ENCODE results near the gene SOCS1.

The SOCS1 gene

DNA sequence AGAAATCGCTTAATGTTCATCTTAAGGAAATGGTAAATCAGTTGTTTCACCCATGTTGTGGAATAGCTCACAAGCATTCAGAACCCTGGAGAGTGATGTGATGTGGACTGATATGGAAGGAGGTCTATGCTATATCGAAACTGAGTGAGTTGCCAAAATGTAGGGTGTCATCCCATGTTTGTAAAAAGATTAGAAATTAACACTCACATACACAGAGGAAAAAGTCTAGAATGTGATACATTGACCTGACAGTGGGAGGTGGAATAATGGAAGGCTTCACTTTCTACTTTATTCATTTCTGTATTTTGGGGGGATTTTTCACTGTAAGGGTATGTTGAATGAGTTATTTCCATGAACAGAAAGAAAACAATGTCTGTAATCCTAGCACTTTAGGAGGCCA is 29.8 kb upstream of the SOCS1 start:
- Histone ChIP-seq H3K27me3 (no peaks in the 10 kb centered on the region), H3K9me3 (no peaks in the 10 kb centered on the region), H3K36me3 (no peaks in the 10 kb centered on the region), H3K4me3 (ENCODE audit: low read depth, low read length) (no peak overlapping the region), H3K4me1 (no peaks in the 10 kb centered on the region)
- DNase-seq = no peak
- TF ChIP-seq, protein P1, sequence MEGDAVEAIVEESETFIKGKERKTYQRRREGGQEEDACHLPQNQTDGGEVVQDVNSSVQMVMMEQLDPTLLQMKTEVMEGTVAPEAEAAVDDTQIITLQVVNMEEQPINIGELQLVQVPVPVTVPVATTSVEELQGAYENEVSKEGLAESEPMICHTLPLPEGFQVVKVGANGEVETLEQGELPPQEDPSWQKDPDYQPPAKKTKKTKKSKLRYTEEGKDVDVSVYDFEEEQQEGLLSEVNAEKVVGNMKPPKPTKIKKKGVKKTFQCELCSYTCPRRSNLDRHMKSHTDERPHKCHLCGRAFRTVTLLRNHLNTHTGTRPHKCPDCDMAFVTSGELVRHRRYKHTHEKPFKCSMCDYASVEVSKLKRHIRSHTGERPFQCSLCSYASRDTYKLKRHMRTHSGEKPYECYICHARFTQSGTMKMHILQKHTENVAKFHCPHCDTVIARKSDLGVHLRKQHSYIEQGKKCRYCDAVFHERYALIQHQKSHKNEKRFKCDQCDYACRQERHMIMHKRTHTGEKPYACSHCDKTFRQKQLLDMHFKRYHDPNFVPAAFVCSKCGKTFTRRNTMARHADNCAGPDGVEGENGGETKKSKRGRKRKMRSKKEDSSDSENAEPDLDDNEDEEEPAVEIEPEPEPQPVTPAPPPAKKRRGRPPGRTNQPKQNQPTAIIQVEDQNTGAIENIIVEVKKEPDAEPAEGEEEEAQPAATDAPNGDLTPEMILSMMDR (IDR thresholded peaks at IDR 0.05; ENCODE audit: low read depth, low read length) = no peak

DNA sequence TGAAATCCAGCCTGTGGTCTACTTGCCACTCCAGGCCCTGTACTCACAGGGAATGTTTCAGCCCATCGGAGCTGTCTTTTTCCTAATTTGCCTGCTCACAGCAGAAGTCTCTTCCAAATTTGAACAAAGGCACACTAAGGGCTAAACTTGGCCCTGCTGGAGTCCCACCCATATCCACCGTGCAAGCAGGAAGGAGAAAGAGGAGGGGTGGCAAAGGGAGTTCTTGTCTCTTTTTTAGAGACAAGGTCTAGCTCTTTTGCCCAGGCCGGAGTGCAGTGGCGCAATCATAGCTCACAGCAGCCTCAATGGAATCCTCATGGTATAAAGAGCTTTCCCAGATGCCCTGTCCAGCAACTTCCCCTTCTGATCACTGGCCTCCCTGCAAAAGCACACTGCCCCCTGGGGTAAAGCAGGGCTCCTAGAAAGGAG is 27.8 kb upstream of the SOCS1 start:
- TF ChIP-seq, protein P1 (IDR thresholded peaks at IDR 0.05; ENCODE audit: low read depth, low read length) = no peak
- H3K4me3 ChIP-seq (ENCODE audit: low read depth, low read length) = no peak overlapping the region
- H3K27me3 ChIP-seq = no peaks in the 10 kb centered on the region
- H3K36me3 ChIP-seq = no peaks in the 10 kb centered on the region
- no peaks in the 10 kb centered on the region for H3K4me1 ChIP-seq
- no peak for DNase-seq
- no peaks in the 10 kb centered on the region for H3K9me3 ChIP-seq

DNA sequence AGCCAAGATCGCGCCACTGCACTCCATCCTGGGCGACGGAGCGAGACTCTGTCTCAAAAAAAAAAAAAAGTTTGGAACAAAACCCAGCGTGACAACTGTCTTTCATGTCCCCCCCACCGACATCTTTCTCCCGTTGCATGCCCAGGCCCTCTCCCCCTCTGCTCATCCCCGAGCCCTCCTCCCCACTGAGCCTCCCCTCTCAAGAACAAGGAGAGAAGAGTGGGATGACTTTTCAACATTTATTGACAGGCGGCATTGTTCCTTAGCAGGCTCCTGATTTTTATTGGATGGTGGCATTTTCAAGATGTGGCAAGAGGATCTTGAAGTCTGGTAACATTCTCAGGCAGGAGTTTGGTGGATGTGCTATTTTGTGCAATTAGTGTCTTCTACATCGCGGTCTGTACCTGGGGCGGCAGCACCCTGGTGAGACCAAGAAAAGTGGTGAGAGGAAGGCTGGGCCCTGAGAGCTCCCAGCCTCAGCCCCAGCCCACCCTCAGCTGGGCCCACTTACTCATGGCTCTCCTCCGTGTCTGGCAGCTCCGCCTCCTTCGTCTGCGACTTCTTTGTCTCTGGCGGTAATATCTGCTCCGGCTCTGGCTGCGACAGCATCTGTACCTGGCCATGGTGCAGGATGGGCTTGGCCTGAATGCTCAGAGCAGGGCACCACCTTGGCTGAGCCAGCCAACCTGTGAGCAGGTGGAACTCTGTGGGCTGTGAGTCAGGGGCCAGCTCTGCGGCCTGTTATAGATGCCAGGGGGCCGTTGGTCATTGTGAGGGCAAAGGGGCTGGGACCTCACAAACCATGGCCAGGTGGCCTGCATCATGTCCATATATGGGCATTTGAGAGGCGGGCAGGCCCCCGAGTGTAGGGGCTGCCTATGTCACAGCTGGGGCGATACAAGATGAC is 24.9 kb upstream of the SOCS1 start, which contains the start of gene PRM1:
Gene PRM1 (minus strand): TSS at position 715 of the 907 bp plus-strand sequence. CDS start 92 bp downstream, at position 623.
- H3K4me1 ChIP-seq = no peaks in the 10 kb centered on the region
- H3K27me3 ChIP-seq = no peaks in the 10 kb centered on the region
- no peaks in the 10 kb centered on the region for H3K36me3 ChIP-seq
- DNase-seq = no peak
- H3K4me3 ChIP-seq (ENCODE audit: low read depth, low read length) = no peak within 1 kb of the TSS
- no peaks in the 10 kb centered on the region for H3K9me3 ChIP-seq
- TF ChIP-seq, protein P1 (IDR thresholded peaks at IDR 0.05; ENCODE audit: low read depth, low read length) = no peak

DNA sequence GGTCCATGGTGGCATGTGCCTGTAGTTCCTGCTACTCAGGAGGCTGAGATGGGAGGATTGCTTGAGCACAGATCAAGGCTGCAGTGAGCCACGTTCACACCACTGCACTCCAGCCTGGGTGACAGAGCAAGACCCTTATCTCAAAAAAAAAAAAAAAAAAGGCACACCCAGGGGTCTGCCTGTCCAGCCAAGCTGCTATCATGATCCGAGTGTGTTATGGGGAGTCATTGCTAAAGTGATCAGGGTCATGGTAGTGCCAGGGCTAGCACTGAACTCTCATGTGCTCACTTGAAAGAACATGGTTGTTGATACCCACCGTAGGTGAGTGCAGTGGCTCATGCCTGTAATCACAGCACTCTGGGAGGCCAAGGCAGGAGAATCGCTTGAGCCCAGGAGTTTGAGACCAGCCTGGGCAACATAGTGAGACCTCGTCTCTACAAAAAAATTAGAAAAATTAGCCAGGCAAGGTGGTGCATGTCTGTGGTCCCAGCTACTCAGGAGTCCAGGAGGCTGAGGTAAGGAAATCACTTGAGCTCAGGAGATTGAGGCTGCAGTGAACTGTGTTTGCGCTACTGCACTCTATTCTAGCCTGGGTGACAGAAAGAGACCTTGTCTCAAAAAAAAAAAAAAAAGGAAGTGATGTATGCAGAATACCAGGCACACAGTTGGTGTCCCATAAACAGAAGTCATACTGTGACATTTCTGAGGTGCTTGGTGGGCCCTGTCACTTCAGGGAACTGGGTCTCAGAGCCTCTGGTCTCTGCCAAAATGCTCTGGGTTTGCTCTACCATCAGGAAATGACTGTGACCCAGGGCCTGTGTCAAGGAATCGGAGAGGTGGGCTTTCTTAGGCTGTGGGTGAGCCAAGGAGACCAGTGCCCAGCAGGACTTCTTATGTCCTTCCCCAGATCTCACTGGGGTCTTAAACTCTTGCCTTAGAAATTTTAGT is 23.0 kb upstream of the SOCS1 start:
- Histone ChIP-seq H3K36me3 (no peaks in the 10 kb centered on the region), H3K9me3 (no peaks in the 10 kb centered on the region), H3K4me1 (no peaks in the 10 kb centered on the region), H3K4me3 (ENCODE audit: low read depth, low read length) (no peak overlapping the region), H3K27me3 (no peaks in the 10 kb centered on the region)
- TF ChIP-seq, protein P1 (IDR thresholded peaks at IDR 0.05; ENCODE audit: low read depth, low read length) = no peak
- DNase-seq = no peak

DNA sequence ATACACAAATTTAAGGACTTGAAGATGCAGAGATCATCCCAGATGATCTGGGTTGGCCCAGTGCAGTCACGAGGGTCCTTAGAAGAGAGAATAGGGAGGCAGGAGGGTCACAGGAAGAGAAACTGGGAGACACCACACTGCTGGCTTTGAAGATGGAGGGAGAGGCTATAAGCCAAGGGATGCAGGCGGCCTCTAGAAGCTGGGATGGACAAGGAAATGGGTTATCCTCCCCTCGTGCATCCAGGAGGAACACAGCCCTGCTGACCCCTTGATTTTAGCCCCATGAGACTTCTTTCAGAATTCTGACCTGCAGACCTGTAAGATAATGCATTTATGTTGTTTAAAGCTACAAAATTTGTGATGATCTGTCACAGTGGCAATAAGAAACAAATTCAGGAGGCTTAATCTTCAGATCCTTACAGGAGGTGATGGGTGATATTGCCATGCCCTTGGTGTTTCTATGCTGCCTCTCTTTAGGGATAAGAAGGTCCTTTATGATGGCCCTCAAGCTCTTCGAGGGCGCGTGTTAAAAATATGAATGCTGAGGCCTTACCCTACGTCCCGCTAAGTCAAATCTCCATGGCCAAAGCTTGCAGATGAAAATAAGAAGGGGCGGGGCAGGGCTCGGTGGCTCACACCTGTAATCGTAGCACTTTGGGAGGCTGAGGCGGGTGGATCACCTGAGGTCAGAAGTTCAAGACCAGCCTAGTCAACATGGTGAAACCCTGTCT is 21.8 kb upstream of the SOCS1 start:
- TF ChIP-seq, protein P1 (IDR thresholded peaks at IDR 0.05; ENCODE audit: low read depth, low read length) = no peak
- DNase-seq = no peak
- H3K9me3 ChIP-seq = no peaks in the 10 kb centered on the region
- no peaks in the 10 kb centered on the region for H3K27me3 ChIP-seq
- H3K4me3 ChIP-seq (ENCODE audit: low read depth, low read length) = no peak overlapping the region
- H3K36me3 ChIP-seq = no peaks in the 10 kb centered on the region
- no peaks in the 10 kb centered on the region for H3K4me1 ChIP-seq

Measured in BE2C (cell line).